Measurements from ENCODE around the gene SUPT3H. TPM values are rescaled to one million over a fixed set of nuclear protein-coding genes. Genes with fewer than 3 reads are reported as not detected.

Gene SUPT3H
- total and polyA plus RNA-seq, 4 donors = 0.85 to 4.8 (median 2.4) TPM

DNA sequence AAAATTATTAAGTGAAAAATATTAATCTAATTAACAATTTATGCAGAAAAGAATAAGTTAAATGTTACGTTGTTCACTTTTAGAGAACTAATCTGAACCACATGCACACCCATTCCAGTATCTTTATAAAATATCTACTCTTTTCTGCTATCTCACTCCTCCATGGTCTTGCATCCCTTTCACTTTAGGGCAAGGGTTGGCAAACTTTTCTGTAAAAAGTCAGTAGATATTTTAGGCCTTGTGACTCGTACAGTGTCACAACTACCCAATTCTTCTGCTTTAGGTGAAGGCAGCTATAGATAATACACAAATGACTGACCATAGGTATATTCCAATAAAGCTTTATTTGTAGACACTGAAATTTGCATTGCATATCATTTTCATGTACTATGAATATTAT, 39.7 kb upstream of the SUPT3H start:
- no peak for TF ChIP-seq HNF4G (IDR thresholded peaks at IDR 0.05)
- TF ChIP-seq HNF4A (conservative IDR thresholded peaks at IDR 0.05) = no peak
- TF ChIP-seq, protein P1, sequence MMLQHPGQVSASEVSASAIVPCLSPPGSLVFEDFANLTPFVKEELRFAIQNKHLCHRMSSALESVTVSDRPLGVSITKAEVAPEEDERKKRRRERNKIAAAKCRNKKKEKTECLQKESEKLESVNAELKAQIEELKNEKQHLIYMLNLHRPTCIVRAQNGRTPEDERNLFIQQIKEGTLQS (IDR thresholded peaks at IDR 0.05) = no peak
- no peak for TF ChIP-seq RAD21 (IDR thresholded peaks at IDR 0.05)
- TF ChIP-seq, protein P2, sequence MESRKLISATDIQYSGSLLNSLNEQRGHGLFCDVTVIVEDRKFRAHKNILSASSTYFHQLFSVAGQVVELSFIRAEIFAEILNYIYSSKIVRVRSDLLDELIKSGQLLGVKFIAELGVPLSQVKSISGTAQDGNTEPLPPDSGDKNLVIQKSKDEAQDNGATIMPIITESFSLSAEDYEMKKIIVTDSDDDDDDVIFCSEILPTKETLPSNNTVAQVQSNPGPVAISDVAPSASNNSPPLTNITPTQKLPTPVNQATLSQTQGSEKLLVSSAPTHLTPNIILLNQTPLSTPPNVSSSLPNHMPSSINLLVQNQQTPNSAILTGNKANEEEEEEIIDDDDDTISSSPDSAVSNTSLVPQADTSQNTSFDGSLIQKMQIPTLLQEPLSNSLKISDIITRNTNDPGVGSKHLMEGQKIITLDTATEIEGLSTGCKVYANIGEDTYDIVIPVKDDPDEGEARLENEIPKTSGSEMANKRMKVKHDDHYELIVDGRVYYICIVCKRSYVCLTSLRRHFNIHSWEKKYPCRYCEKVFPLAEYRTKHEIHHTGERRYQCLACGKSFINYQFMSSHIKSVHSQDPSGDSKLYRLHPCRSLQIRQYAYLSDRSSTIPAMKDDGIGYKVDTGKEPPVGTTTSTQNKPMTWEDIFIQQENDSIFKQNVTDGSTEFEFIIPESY (IDR thresholded peaks at IDR 0.05) = no peak
- no peak for TF ChIP-seq JUND (IDR thresholded peaks at IDR 0.05)
- TF ChIP-seq, protein P3, sequence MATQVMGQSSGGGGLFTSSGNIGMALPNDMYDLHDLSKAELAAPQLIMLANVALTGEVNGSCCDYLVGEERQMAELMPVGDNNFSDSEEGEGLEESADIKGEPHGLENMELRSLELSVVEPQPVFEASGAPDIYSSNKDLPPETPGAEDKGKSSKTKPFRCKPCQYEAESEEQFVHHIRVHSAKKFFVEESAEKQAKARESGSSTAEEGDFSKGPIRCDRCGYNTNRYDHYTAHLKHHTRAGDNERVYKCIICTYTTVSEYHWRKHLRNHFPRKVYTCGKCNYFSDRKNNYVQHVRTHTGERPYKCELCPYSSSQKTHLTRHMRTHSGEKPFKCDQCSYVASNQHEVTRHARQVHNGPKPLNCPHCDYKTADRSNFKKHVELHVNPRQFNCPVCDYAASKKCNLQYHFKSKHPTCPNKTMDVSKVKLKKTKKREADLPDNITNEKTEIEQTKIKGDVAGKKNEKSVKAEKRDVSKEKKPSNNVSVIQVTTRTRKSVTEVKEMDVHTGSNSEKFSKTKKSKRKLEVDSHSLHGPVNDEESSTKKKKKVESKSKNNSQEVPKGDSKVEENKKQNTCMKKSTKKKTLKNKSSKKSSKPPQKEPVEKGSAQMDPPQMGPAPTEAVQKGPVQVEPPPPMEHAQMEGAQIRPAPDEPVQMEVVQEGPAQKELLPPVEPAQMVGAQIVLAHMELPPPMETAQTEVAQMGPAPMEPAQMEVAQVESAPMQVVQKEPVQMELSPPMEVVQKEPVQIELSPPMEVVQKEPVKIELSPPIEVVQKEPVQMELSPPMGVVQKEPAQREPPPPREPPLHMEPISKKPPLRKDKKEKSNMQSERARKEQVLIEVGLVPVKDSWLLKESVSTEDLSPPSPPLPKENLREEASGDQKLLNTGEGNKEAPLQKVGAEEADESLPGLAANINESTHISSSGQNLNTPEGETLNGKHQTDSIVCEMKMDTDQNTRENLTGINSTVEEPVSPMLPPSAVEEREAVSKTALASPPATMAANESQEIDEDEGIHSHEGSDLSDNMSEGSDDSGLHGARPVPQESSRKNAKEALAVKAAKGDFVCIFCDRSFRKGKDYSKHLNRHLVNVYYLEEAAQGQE (IDR thresholded peaks at IDR 0.05) = no peak
- TF ChIP-seq, protein P4, sequence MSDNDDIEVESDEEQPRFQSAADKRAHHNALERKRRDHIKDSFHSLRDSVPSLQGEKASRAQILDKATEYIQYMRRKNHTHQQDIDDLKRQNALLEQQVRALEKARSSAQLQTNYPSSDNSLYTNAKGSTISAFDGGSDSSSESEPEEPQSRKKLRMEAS (IDR thresholded peaks at IDR 0.05) = no peak
- TF ChIP-seq, protein P5, sequence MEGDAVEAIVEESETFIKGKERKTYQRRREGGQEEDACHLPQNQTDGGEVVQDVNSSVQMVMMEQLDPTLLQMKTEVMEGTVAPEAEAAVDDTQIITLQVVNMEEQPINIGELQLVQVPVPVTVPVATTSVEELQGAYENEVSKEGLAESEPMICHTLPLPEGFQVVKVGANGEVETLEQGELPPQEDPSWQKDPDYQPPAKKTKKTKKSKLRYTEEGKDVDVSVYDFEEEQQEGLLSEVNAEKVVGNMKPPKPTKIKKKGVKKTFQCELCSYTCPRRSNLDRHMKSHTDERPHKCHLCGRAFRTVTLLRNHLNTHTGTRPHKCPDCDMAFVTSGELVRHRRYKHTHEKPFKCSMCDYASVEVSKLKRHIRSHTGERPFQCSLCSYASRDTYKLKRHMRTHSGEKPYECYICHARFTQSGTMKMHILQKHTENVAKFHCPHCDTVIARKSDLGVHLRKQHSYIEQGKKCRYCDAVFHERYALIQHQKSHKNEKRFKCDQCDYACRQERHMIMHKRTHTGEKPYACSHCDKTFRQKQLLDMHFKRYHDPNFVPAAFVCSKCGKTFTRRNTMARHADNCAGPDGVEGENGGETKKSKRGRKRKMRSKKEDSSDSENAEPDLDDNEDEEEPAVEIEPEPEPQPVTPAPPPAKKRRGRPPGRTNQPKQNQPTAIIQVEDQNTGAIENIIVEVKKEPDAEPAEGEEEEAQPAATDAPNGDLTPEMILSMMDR (IDR thresholded peaks at IDR 0.05; ENCODE audit: low read depth, low read length, missing input control) = no peak
- no peak for TF ChIP-seq FOXA2 (IDR thresholded peaks at IDR 0.05)
- TF ChIP-seq YY1 (IDR thresholded peaks at IDR 0.05) = no peak
- no peak for TF ChIP-seq NR2F2 (IDR thresholded peaks at IDR 0.05)
- no peak for TF ChIP-seq TAF1 (conservative IDR thresholded peaks at IDR 0.05)
- no peak for TF ChIP-seq GABPA (IDR thresholded peaks at IDR 0.05 in 1 of 2, conservative IDR thresholded peaks at IDR 0.05 in 1 of 2)
- TF ChIP-seq FOXA1 (IDR thresholded peaks at IDR 0.05) = no peak
- TF ChIP-seq SP1 (IDR thresholded peaks at IDR 0.05) = no peak
- TF ChIP-seq EGR1 (IDR thresholded peaks at IDR 0.05; ENCODE audit: low read depth in 2 of 2) = no peak
- DNase-seq (ENCODE audit: low spot score) = no peak
- Histone ChIP-seq H3K9ac (ENCODE audit: low read depth in 1 of 2, low read length in 2 of 2) (no peak overlapping the region), H3K36me3 (ENCODE audit: control insufficient read depth in 4 of 4, insufficient read depth in 3 of 4, low read depth in 1 of 4, low read length in 3 of 4) (no peaks in the 10 kb centered on the region), H3K27me3 (ENCODE audit: control insufficient read depth in 4 of 4, insufficient read depth in 4 of 4, low read length in 3 of 4) (peaks cover 0 to 23% (median 0%) of the 10 kb centered on the region in 4 donors), H3K4me1 (ENCODE audit: control insufficient read depth in 4 of 4, insufficient read depth in 4 of 4, low read length in 3 of 4) (peaks cover 10 to 29% (median 20%) of the 10 kb centered on the region in 4 donors), H3K27ac (ENCODE audit: low read depth in 1 of 2, low read length in 2 of 2) (no peak overlapping the region), H3K9me3 (ENCODE audit: control insufficient read depth in 4 of 4, low read length in 3 of 4) (no peaks in the 10 kb centered on the region), H3K4me3 (ENCODE audit: low read depth in 1 of 3, low read length in 3 of 3) (no peak overlapping the region)
- 91% methylated on average over 2 of the region's 2 CpGs for WGBS
